Measurements from ENCODE around the gene KRTAP5-10.
"Not testable (repeated sequence)": the region's sequence is repeated elsewhere in the genome, so short reads cannot be mapped to it uniquely, and the experiment has no call there.

GRCh38 chr11:71607520-71608216 lies 42.3 kb downstream of the KRTAP5-10 start:
- TF ChIP-seq, protein P1, sequence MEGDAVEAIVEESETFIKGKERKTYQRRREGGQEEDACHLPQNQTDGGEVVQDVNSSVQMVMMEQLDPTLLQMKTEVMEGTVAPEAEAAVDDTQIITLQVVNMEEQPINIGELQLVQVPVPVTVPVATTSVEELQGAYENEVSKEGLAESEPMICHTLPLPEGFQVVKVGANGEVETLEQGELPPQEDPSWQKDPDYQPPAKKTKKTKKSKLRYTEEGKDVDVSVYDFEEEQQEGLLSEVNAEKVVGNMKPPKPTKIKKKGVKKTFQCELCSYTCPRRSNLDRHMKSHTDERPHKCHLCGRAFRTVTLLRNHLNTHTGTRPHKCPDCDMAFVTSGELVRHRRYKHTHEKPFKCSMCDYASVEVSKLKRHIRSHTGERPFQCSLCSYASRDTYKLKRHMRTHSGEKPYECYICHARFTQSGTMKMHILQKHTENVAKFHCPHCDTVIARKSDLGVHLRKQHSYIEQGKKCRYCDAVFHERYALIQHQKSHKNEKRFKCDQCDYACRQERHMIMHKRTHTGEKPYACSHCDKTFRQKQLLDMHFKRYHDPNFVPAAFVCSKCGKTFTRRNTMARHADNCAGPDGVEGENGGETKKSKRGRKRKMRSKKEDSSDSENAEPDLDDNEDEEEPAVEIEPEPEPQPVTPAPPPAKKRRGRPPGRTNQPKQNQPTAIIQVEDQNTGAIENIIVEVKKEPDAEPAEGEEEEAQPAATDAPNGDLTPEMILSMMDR (IDR thresholded peaks at IDR 0.05): not testable (repeated sequence)
- TF ChIP-seq POLR2AphosphoS5 (IDR thresholded peaks at IDR 0.05): not testable (repeated sequence)

All from breast epithelium (tissue), 3 donors.